HG02884 (cell line): ENCODE measurements around the gene PLCB2.

ENCODE experiments used
- ATAC-seq: cut with Tn5 transposase; IDR thresholded peaks from one replicate; pipeline ENCODE4 v1.9.1; 2021; ENCODE audit warnings: mild to moderate bottlenecking, moderate library complexity; ENCODE audit not compliant: unreplicated experiment

PLCB2 gene

GRCh38 chr15:40340740-40341400, 33.1 kb upstream of the PLCB2 start, which contains the start of gene CCDC9B:
Gene CCDC9B (minus strand): TSS chr15:40340939. CDS start chr15:40340819, 120 bp downstream.
- no peak for ATAC-seq

GRCh38 chr15:40340038-40340739, 32.5 kb upstream of the PLCB2 start:
- no peak for ATAC-seq

GRCh38 chr15:40339621-40339945, 31.8 kb upstream of the PLCB2 start:
- no peak for ATAC-seq

- no peak for ATAC-seq
Observed at GRCh38 chr15:40338921-40339620, 31.3 kb upstream of the PLCB2 start.

GRCh38 chr15:40338041-40338657, 30.4 kb upstream of the PLCB2 start:
- ATAC-seq: no peak

- no peak for ATAC-seq
Observed at GRCh38 chr15:40337597-40337996, 29.9 kb upstream of the PLCB2 start.

- no peak for ATAC-seq
Observed at GRCh38 chr15:40336744-40337122, 29.0 kb upstream of the PLCB2 start.

GRCh38 chr15:40335938-40336743, 28.4 kb upstream of the PLCB2 start:
- ATAC-seq: no peak

- no peak for ATAC-seq
Observed at GRCh38 chr15:40334941-40335795, 27.4 kb upstream of the PLCB2 start.

GRCh38 chr15:40334541-40334940, 26.8 kb upstream of the PLCB2 start:
- no peak for ATAC-seq

- no peak for ATAC-seq
Observed at GRCh38 chr15:40333922-40334492, 26.3 kb upstream of the PLCB2 start.

- no peak for ATAC-seq
Observed at GRCh38 chr15:40332113-40332781, 24.5 kb upstream of the PLCB2 start.

- no peak for ATAC-seq
Observed at GRCh38 chr15:40331637-40332036, 23.9 kb upstream of the PLCB2 start.

GRCh38 chr15:40331026-40331425, 23.3 kb upstream of the PLCB2 start:
- no peak for ATAC-seq

- ATAC-seq: no peak
Observed at GRCh38 chr15:40330368-40330836, 22.7 kb upstream of the PLCB2 start.

GRCh38 chr15:40329804-40330203, 22.1 kb upstream of the PLCB2 start:
- no peak for ATAC-seq

- no peak for ATAC-seq
Observed at GRCh38 chr15:40328751-40329150, 21.0 kb upstream of the PLCB2 start.

- ATAC-seq: no peak
Observed at GRCh38 chr15:40328176-40328575, 20.4 kb upstream of the PLCB2 start.

GRCh38 chr15:40327457-40327856, 19.7 kb upstream of the PLCB2 start:
- no peak for ATAC-seq
